Lower leg skin (tissue), 3 donors: ENCODE results near the gene PMEL.

Experiments
- POLR2A ChIP-seq, 2 donors: fragments of 450-650 bp; IDR thresholded peaks; one replicate each; pipeline ENCODE4 v1.6.1; 2016 to 2017; ENCODE audit warnings: antibody characterized with exemption in 2 of 2, mild to moderate bottlenecking in 1 of 2, moderate library complexity in 1 of 2
- TF ChIP-seq, protein P1 (sequence below), 3 donors: fragments of 450-650 bp; IDR thresholded peaks; one replicate each; pipeline ENCODE4 v1.5.1; 2016; ENCODE audit warnings: antibody characterized with exemption in 3 of 3, mild to moderate bottlenecking in 3 of 3, moderate library complexity in 2 of 3

- no peak for TF ChIP-seq POLR2A (IDR thresholded peaks at IDR 0.05)
- TF ChIP-seq, protein P1, sequence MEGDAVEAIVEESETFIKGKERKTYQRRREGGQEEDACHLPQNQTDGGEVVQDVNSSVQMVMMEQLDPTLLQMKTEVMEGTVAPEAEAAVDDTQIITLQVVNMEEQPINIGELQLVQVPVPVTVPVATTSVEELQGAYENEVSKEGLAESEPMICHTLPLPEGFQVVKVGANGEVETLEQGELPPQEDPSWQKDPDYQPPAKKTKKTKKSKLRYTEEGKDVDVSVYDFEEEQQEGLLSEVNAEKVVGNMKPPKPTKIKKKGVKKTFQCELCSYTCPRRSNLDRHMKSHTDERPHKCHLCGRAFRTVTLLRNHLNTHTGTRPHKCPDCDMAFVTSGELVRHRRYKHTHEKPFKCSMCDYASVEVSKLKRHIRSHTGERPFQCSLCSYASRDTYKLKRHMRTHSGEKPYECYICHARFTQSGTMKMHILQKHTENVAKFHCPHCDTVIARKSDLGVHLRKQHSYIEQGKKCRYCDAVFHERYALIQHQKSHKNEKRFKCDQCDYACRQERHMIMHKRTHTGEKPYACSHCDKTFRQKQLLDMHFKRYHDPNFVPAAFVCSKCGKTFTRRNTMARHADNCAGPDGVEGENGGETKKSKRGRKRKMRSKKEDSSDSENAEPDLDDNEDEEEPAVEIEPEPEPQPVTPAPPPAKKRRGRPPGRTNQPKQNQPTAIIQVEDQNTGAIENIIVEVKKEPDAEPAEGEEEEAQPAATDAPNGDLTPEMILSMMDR (IDR thresholded peaks at IDR 0.05): no peak
Observed at GRCh38 chr12:55937981-55938380, 27.9 kb downstream of the PMEL start.
